LNCaP clone FGC (cell line): ENCODE results near the gene ZNF280A.
"Not testable (repeated sequence)": the region's sequence is repeated elsewhere in the genome, so short reads cannot be mapped to it uniquely, and the experiment has no call there.

ENCODE experiments used
- DNase-seq: peaks from one replicate; pipeline ENCODE4 v3.0.0-alpha.2; 2011; ENCODE audit warnings: low read depth
- H3K4me3 ChIP-seq: 2 replicates; pipeline ENCODE4 v1.5.1; 2011; ENCODE audit warnings: mild to moderate bottlenecking, low read depth, low read length, control low read depth
- TF ChIP-seq, protein P1 (sequence below): IDR thresholded peaks from 2 replicates; pipeline ENCODE4 v1.5.1; 2012; ENCODE audit warnings: mild to moderate bottlenecking; ENCODE audit not compliant: control insufficient read depth, insufficient read depth; ENCODE audit errors: extremely low read depth

Gene ZNF280A

GRCh38 chr22:22533417-22533816 is 13.3 kb upstream of the ZNF280A start:
- TF ChIP-seq, protein P1, sequence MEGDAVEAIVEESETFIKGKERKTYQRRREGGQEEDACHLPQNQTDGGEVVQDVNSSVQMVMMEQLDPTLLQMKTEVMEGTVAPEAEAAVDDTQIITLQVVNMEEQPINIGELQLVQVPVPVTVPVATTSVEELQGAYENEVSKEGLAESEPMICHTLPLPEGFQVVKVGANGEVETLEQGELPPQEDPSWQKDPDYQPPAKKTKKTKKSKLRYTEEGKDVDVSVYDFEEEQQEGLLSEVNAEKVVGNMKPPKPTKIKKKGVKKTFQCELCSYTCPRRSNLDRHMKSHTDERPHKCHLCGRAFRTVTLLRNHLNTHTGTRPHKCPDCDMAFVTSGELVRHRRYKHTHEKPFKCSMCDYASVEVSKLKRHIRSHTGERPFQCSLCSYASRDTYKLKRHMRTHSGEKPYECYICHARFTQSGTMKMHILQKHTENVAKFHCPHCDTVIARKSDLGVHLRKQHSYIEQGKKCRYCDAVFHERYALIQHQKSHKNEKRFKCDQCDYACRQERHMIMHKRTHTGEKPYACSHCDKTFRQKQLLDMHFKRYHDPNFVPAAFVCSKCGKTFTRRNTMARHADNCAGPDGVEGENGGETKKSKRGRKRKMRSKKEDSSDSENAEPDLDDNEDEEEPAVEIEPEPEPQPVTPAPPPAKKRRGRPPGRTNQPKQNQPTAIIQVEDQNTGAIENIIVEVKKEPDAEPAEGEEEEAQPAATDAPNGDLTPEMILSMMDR, result no peak
- no peak overlapping the region for H3K4me3 ChIP-seq
- DNase-seq, result no peak

DNA sequence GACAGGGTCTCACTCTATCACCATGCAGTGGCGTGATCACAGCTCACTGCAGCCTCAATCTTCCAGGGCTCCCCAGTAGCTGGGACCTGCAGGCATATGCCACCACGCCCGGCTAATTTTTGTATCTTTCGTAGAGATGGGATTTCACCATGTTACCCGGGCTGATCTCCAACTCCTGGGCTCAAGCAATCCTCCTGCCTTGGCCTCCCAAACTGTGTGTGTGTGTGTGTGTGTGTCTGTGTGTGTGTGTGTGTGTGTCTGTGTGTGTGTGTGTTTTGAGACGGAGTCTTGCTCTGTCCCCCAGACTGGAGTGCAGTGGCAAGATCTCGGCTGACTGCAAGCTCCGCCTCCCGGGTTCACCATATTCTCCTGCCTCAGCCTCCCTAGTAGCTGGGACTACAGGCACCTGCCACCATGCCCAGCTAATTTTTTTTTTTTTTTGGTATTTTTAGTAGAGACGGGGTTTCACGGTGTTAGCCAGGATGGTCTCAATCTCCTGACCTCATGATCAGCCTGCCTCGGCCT is 12.5 kb upstream of the ZNF280A start:
- not testable (repeated sequence) for H3K4me3 ChIP-seq, DNase-seq

DNA sequence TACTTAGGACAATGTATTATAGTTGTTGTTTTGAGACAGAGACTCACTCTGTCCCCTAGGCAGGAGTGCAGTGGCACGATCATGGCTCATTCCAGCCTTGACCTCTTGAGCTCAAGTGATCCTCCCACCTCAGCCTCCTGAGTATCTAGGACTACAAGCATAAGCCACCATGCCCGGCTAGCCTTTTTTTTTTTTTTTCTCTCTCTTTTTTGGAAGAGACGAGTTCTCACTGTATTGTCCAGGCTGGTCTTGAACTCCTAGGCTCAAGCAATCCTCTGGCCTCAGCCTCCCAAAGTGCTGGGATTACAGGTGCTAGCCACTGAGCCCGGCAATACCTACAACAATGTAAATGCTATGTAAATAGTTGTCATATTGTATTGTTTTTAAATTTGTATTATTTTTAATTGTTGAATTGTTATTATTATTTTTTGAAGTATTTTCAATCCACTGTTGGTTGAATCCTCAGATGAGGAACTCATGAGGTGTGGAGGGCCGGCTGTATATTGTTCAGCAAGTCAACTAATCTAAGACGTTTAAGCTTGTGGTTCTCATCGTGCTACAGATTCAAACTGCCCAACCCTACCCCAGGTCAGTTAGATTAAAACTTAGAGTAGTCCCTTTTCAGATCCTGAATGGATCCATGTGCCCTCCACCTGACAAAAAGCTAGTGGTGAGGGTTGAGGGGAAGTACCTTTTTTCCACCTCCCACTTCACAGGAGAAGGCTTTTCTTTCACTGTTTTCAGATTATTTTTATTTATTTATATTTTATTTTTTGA is 11.9 kb upstream of the ZNF280A start:
- no peak for DNase-seq
- H3K4me3 ChIP-seq, result no peak overlapping the region
- TF ChIP-seq, protein P1, result no peak

GRCh38 chr22:22528780-22529179 is 8.7 kb upstream of the ZNF280A start:
- DNase-seq, result no peak

GRCh38 chr22:22527312-22527711 is 7.2 kb upstream of the ZNF280A start:
- no peak for DNase-seq
- H3K4me3 ChIP-seq, result no peak overlapping the region
- TF ChIP-seq, protein P1, result no peak

More at GRCh38 chr22:22528780-22529179, 8.7 kb upstream of the ZNF280A start:
- H3K4me3 ChIP-seq, result no peak overlapping the region
- TF ChIP-seq, protein P1, result no peak

GRCh38 chr22:22526125-22526912 is 6.2 kb upstream of the ZNF280A start:
- TF ChIP-seq, protein P1, result no peak
- DNase-seq, result no peak
- H3K4me3 ChIP-seq, result no peak overlapping the region

DNA sequence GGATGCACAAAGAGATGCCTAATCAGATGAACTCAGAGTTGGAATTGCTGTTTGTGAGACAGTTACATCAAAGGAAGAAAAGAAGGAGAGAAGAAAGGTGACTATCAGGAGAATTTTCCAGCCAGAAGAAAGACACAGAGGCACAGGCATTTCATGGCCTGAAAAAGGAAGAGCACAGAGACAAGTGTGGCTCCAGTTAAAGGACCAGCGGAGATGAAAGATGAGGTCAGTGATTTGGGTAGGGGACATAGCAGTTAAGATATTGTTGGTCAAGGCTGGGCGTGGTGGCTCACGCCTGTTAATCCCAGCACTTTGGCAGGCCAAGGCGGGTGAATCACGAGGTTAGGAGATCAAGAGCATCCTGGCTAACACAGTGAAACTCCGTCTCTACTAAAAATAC is 3.4 kb upstream of the ZNF280A start:
- TF ChIP-seq, protein P1, result no peak
- no peak for DNase-seq

More for the DNA sequence above, 3.4 kb upstream of the ZNF280A start:
- no peak overlapping the region for H3K4me3 ChIP-seq
